BLaER1 (cell line): Measurements from ENCODE around the gene MAL.

Source experiments
- H3K27ac ChIP-seq: shearing (Covaris generic); formaldehyde crosslinking; 2 replicates; pipeline ENCODE4 v1.8.1; 2022
- H3K27me3 ChIP-seq: shearing (Covaris generic); formaldehyde crosslinking; 2 replicates; pipeline ENCODE4 v1.8.1; 2022
- H3K36me3 ChIP-seq: shearing (Covaris generic); formaldehyde crosslinking; 2 replicates; pipeline ENCODE4 v1.8.1; 2022
- H3K4me1 ChIP-seq: shearing (Covaris generic); formaldehyde crosslinking; 2 replicates; pipeline ENCODE4 v1.8.1; 2022
- H3K4me2 ChIP-seq: shearing (Covaris generic); formaldehyde crosslinking; 2 replicates; pipeline ENCODE4 v1.8.1; 2022
- H3K4me3 ChIP-seq: shearing (Covaris generic); formaldehyde crosslinking; 2 replicates; pipeline ENCODE4 v1.8.1; 2022
- H3K9ac ChIP-seq: shearing (Covaris generic); formaldehyde crosslinking; 2 replicates; pipeline ENCODE4 v1.8.1; 2022
- H3K9me3 ChIP-seq: shearing (Covaris generic); formaldehyde crosslinking; 2 replicates; pipeline ENCODE4 v1.8.1; 2022
- H4K20me1 ChIP-seq: shearing (Covaris generic); formaldehyde crosslinking; 2 replicates; pipeline ENCODE4 v1.8.1; 2022
- Cebpa-rat ChIP-seq: shearing (Covaris generic); IDR thresholded peaks from 2 replicates; pipeline ENCODE4 v1.8.1; 2022

MAL gene

GRCh38 chr2:95046371-95047112 lies 21.0 kb downstream of the MAL start:
- H3K36me3 ChIP-seq: no peaks in the 10 kb centered on the region
- no peak overlapping the region for H3K4me2 ChIP-seq
- no peak overlapping the region for H3K4me3 ChIP-seq
- no peaks in the 10 kb centered on the region for H3K27me3 ChIP-seq
- no peak overlapping the region for H3K27ac ChIP-seq
- TF ChIP-seq Cebpa-rat: no peak
- peaks cover 16% of the 10 kb centered on the region for H3K4me1 ChIP-seq
- H3K9ac ChIP-seq: no peak overlapping the region
- no peaks in the 10 kb centered on the region for H3K9me3 ChIP-seq
- no peaks in the 10 kb centered on the region for H4K20me1 ChIP-seq

- peaks cover 16% of the 10 kb centered on the region for H3K4me1 ChIP-seq
- no peaks in the 10 kb centered on the region for H3K9me3 ChIP-seq
- H3K27me3 ChIP-seq: no peaks in the 10 kb centered on the region
- no peak overlapping the region for H3K27ac ChIP-seq
- no peak for TF ChIP-seq Cebpa-rat
- no peak overlapping the region for H3K9ac ChIP-seq
- no peaks in the 10 kb centered on the region for H4K20me1 ChIP-seq
- no peaks in the 10 kb centered on the region for H3K36me3 ChIP-seq
- no peak overlapping the region for H3K4me3 ChIP-seq
- H3K4me2 ChIP-seq: peak overlapping the region; percentile 38
These were observed 22.4 kb downstream of the MAL start for GRCh38 chr2:95047629-95048510.

- H3K27ac ChIP-seq: no peak overlapping the region
- H3K4me1 ChIP-seq: peaks cover 16% of the 10 kb centered on the region
- no peaks in the 10 kb centered on the region for H3K9me3 ChIP-seq
- no peak overlapping the region for H3K4me3 ChIP-seq
- H3K9ac ChIP-seq: no peak overlapping the region
- H3K27me3 ChIP-seq: no peaks in the 10 kb centered on the region
- H3K36me3 ChIP-seq: no peaks in the 10 kb centered on the region
- H4K20me1 ChIP-seq: no peaks in the 10 kb centered on the region
- TF ChIP-seq Cebpa-rat: no peak
- H3K4me2 ChIP-seq: no peak overlapping the region
These were observed 23.5 kb downstream of the MAL start for GRCh38 chr2:95048825-95049682.

GRCh38 chr2:95049683-95049955 lies 24.1 kb downstream of the MAL start:
- no peaks in the 10 kb centered on the region for H3K27me3 ChIP-seq
- no peak overlapping the region for H3K4me3 ChIP-seq
- H3K9ac ChIP-seq: no peak overlapping the region
- H3K36me3 ChIP-seq: no peaks in the 10 kb centered on the region
- no peak for TF ChIP-seq Cebpa-rat
- no peak overlapping the region for H3K4me2 ChIP-seq
- H4K20me1 ChIP-seq: no peaks in the 10 kb centered on the region
- peaks cover 22% of the 10 kb centered on the region for H3K4me1 ChIP-seq
- no peak overlapping the region for H3K27ac ChIP-seq
- no peaks in the 10 kb centered on the region for H3K9me3 ChIP-seq

- Histone ChIP-seq H3K9me3 (no peaks in the 10 kb centered on the region), H3K27ac (no peak overlapping the region), H3K4me1 (peaks cover 25% of the 10 kb centered on the region), H3K36me3 (no peaks in the 10 kb centered on the region), H4K20me1 (no peaks in the 10 kb centered on the region), H3K4me3 (no peak overlapping the region), H3K9ac (no peak overlapping the region), H3K4me2 (0 out of 2 replicates have a peak overlapping the region, but pooled peaks have one; percentile 44), H3K27me3 (no peaks in the 10 kb centered on the region)
- TF ChIP-seq Cebpa-rat: no peak
These were observed 24.5 kb downstream of the MAL start for GRCh38 chr2:95049961-95050360.

GRCh38 chr2:95050385-95051300 lies 25.1 kb downstream of the MAL start:
- Histone ChIP-seq H3K9ac (no peak overlapping the region), H3K4me1 (peaks cover 32% of the 10 kb centered on the region), H3K36me3 (no peaks in the 10 kb centered on the region), H3K27me3 (no peaks in the 10 kb centered on the region), H3K4me3 (no peak overlapping the region), H4K20me1 (no peaks in the 10 kb centered on the region), H3K4me2 (peak overlapping the region; percentile 44), H3K27ac (no peak overlapping the region), H3K9me3 (no peaks in the 10 kb centered on the region)
- TF ChIP-seq Cebpa-rat: no peak

- Histone ChIP-seq H3K4me3 (no peak overlapping the region), H3K9ac (no peak overlapping the region), H3K36me3 (no peaks in the 10 kb centered on the region), H3K9me3 (no peaks in the 10 kb centered on the region), H3K27me3 (no peaks in the 10 kb centered on the region), H4K20me1 (no peaks in the 10 kb centered on the region), H3K4me2 (no peak overlapping the region), H3K4me1 (peaks cover 39% of the 10 kb centered on the region), H3K27ac (no peak overlapping the region)
- no peak for TF ChIP-seq Cebpa-rat
These were observed 26.1 kb downstream of the MAL start for GRCh38 chr2:95051626-95052025.

GRCh38 chr2:95052307-95052706 lies 26.8 kb downstream of the MAL start:
- Histone ChIP-seq H3K9me3 (no peaks in the 10 kb centered on the region), H4K20me1 (no peaks in the 10 kb centered on the region), H3K4me3 (no peak overlapping the region), H3K36me3 (no peaks in the 10 kb centered on the region), H3K9ac (no peak overlapping the region), H3K4me1 (peaks cover 38% of the 10 kb centered on the region), H3K27ac (no peak overlapping the region), H3K27me3 (no peaks in the 10 kb centered on the region), H3K4me2 (no peak overlapping the region)
- TF ChIP-seq Cebpa-rat: no peak
